Measurements from ENCODE around the gene LSM6. TPM values are rescaled to one million over a fixed set of nuclear protein-coding genes. Genes with fewer than 3 reads are reported as not detected.

The LSM6 gene
- total and polyA plus RNA-seq, 2 experiments from 2014 or later = 70.4 to 238 TPM

DNA sequence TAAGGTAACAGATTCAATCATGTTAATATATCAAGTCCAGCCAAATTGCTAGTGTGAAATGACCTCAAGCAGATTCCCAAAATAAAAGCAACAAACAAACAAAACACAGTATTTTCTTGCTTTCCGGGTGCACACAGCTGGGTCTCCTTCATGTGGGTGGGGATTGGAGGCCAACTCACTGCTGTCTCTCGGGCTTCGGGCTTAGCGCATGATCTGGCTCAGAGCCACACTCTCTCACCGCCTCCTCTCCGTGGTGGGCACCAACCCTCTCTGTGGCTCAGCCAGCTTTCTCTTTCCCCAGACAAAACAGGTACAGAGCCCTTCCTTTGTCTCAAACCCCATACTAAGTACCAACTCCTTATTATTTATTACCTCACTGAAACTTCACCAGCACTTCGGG is 35.9 kb downstream of the LSM6 start:
- no peak overlapping the region for H3K27ac Mint-ChIP-seq
- H3K79me2 ChIP-seq (replicated peaks; ENCODE audit: insufficient read depth) = no peaks in the 10 kb centered on the region
- no peaks in the 10 kb centered on the region for H4K20me1 ChIP-seq (replicated peaks; ENCODE audit: insufficient read depth)
- no peak overlapping the region for H3K4me3 Mint-ChIP-seq
- TF ChIP-seq ZNF331 (CRISPR knock-in tag; IDR thresholded peaks at IDR 0.05; ENCODE audit: low read depth) (no peak), STAT1 (IDR thresholded peaks at IDR 0.05; ENCODE audit: unreplicated experiment) (no peak), CREB1 (CRISPR knock-in tag; IDR thresholded peaks at IDR 0.05; ENCODE audit: low read depth) (no peak), EZH2phosphoT487 (IDR thresholded peaks at IDR 0.05; ENCODE audit: unreplicated experiment) (no peak), JUNB (IDR thresholded peaks at IDR 0.05; ENCODE audit: unreplicated experiment) (no peak), POLR2AphosphoS5 (IDR thresholded peaks at IDR 0.05; ENCODE audit: low read depth) (no peak), NANOG (IDR thresholded peaks at IDR 0.05; ENCODE audit: borderline replicate concordance) (no peak), ZNF114 (CRISPR knock-in tag; IDR thresholded peaks at IDR 0.05) (no peak), EZH2 (IDR thresholded peaks at IDR 0.05; ENCODE audit: low read depth, unreplicated experiment) (no peak)
- TF ChIP-seq, protein P1, sequence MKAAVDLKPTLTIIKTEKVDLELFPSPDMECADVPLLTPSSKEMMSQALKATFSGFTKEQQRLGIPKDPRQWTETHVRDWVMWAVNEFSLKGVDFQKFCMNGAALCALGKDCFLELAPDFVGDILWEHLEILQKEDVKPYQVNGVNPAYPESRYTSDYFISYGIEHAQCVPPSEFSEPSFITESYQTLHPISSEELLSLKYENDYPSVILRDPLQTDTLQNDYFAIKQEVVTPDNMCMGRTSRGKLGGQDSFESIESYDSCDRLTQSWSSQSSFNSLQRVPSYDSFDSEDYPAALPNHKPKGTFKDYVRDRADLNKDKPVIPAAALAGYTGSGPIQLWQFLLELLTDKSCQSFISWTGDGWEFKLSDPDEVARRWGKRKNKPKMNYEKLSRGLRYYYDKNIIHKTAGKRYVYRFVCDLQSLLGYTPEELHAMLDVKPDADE (IDR thresholded peaks at IDR 0.05) = no peak
- TF ChIP-seq, protein P2, sequence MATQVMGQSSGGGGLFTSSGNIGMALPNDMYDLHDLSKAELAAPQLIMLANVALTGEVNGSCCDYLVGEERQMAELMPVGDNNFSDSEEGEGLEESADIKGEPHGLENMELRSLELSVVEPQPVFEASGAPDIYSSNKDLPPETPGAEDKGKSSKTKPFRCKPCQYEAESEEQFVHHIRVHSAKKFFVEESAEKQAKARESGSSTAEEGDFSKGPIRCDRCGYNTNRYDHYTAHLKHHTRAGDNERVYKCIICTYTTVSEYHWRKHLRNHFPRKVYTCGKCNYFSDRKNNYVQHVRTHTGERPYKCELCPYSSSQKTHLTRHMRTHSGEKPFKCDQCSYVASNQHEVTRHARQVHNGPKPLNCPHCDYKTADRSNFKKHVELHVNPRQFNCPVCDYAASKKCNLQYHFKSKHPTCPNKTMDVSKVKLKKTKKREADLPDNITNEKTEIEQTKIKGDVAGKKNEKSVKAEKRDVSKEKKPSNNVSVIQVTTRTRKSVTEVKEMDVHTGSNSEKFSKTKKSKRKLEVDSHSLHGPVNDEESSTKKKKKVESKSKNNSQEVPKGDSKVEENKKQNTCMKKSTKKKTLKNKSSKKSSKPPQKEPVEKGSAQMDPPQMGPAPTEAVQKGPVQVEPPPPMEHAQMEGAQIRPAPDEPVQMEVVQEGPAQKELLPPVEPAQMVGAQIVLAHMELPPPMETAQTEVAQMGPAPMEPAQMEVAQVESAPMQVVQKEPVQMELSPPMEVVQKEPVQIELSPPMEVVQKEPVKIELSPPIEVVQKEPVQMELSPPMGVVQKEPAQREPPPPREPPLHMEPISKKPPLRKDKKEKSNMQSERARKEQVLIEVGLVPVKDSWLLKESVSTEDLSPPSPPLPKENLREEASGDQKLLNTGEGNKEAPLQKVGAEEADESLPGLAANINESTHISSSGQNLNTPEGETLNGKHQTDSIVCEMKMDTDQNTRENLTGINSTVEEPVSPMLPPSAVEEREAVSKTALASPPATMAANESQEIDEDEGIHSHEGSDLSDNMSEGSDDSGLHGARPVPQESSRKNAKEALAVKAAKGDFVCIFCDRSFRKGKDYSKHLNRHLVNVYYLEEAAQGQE (IDR thresholded peaks at IDR 0.05; ENCODE audit: unreplicated experiment) = no peak
- TF ChIP-seq, protein P3, sequence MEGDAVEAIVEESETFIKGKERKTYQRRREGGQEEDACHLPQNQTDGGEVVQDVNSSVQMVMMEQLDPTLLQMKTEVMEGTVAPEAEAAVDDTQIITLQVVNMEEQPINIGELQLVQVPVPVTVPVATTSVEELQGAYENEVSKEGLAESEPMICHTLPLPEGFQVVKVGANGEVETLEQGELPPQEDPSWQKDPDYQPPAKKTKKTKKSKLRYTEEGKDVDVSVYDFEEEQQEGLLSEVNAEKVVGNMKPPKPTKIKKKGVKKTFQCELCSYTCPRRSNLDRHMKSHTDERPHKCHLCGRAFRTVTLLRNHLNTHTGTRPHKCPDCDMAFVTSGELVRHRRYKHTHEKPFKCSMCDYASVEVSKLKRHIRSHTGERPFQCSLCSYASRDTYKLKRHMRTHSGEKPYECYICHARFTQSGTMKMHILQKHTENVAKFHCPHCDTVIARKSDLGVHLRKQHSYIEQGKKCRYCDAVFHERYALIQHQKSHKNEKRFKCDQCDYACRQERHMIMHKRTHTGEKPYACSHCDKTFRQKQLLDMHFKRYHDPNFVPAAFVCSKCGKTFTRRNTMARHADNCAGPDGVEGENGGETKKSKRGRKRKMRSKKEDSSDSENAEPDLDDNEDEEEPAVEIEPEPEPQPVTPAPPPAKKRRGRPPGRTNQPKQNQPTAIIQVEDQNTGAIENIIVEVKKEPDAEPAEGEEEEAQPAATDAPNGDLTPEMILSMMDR (conservative IDR thresholded peaks at IDR 0.05; ENCODE audit: low read depth in 2 of 2) = no peak
- TF ChIP-seq, protein P4, sequence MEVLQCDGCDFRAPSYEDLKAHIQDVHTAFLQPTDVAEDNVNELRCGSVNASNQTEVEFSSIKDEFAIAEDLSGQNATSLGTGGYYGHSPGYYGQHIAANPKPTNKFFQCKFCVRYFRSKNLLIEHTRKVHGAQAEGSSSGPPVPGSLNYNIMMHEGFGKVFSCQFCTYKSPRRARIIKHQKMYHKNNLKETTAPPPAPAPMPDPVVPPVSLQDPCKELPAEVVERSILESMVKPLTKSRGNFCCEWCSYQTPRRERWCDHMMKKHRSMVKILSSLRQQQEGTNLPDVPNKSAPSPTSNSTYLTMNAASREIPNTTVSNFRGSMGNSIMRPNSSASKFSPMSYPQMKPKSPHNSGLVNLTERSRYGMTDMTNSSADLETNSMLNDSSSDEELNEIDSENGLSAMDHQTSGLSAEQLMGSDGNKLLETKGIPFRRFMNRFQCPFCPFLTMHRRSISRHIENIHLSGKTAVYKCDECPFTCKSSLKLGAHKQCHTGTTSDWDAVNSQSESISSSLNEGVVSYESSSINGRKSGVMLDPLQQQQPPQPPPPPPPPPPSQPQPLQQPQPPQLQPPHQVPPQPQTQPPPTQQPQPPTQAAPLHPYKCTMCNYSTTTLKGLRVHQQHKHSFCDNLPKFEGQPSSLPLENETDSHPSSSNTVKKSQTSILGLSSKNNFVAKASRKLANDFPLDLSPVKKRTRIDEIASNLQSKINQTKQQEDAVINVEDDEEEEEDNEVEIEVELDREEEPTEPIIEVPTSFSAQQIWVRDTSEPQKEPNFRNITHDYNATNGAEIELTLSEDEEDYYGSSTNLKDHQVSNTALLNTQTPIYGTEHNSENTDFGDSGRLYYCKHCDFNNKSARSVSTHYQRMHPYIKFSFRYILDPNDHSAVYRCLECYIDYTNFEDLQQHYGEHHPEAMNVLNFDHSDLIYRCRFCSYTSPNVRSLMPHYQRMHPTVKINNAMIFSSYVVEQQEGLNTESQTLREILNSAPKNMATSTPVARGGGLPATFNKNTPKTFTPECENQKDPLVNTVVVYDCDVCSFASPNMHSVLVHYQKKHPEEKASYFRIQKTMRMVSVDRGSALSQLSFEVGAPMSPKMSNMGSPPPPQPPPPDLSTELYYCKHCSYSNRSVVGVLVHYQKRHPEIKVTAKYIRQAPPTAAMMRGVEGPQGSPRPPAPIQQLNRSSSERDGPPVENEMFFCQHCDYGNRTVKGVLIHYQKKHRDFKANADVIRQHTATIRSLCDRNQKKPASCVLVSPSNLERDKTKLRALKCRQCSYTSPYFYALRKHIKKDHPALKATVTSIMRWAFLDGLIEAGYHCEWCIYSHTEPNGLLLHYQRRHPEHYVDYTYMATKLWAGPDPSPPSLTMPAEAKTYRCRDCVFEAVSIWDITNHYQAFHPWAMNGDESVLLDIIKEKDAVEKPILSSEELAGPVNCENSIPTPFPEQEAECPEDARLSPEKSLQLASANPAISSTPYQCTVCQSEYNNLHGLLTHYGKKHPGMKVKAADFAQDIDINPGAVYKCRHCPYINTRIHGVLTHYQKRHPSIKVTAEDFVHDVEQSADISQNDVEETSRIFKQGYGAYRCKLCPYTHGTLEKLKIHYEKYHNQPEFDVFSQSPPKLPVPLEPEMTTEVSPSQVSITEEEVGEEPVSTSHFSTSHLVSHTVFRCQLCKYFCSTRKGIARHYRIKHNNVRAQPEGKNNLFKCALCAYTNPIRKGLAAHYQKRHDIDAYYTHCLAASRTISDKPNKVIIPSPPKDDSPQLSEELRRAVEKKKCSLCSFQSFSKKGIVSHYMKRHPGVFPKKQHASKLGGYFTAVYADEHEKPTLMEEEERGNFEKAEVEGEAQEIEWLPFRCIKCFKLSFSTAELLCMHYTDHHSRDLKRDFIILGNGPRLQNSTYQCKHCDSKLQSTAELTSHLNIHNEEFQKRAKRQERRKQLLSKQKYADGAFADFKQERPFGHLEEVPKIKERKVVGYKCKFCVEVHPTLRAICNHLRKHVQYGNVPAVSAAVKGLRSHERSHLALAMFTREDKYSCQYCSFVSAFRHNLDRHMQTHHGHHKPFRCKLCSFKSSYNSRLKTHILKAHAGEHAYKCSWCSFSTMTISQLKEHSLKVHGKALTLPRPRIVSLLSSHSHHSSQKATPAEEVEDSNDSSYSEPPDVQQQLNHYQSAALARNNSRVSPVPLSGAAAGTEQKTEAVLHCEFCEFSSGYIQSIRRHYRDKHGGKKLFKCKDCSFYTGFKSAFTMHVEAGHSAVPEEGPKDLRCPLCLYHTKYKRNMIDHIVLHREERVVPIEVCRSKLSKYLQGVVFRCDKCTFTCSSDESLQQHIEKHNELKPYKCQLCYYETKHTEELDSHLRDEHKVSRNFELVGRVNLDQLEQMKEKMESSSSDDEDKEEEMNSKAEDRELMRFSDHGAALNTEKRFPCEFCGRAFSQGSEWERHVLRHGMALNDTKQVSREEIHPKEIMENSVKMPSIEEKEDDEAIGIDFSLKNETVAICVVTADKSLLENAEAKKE (CRISPR knock-in tag; IDR thresholded peaks at IDR 0.05) = no peak
- DNase-seq (ENCODE audit: low spot score) = no peak
- H3K4me1 ChIP-seq (ENCODE audit: insufficient read depth) = no peaks in the 10 kb centered on the region
- H3K4me1 Mint-ChIP-seq = no peaks in the 10 kb centered on the region
- no peaks in the 10 kb centered on the region for H3K27me3 ChIP-seq (ENCODE audit: insufficient read depth)
- H3F3A ChIP-seq (replicated peaks; ENCODE audit: low read depth) = no peaks in the 10 kb centered on the region
- H2AFZ ChIP-seq = no peak overlapping the region; the same call in 1 of the 2 replicates
- no peak overlapping the region for H3K27ac ChIP-seq (ENCODE audit: low read depth)
- peaks cover 2% of the 10 kb centered on the region for H3K27me3 Mint-ChIP-seq (ENCODE audit: insufficient read depth, low read depth, poor library complexity)
- no peaks in the 10 kb centered on the region for H3K9me3 Mint-ChIP-seq
- H3K9me2 ChIP-seq (ENCODE audit: insufficient read depth) = no peaks in the 10 kb centered on the region
- no peaks in the 10 kb centered on the region for H3K36me3 ChIP-seq (ENCODE audit: insufficient read depth)
- no peaks in the 10 kb centered on the region for H3K36me3 Mint-ChIP-seq (ENCODE audit: low read depth)
- no peak for ATAC-seq
- H3K4me2 ChIP-seq = no peak overlapping the region
- H3K4me3 ChIP-seq = no peak overlapping the region

Data from GM23338 (cell line).